ENCODE results near the gene FGF22. TPM values are rescaled to one million over a fixed set of nuclear protein-coding genes. Genes with fewer than 3 reads are reported as not detected.
A peak's percentile ranks its signal among the peaks of the same experiment; 100 is the strongest.

Gene FGF22
- total and polyA plus RNA-seq, 2 donors (not counting 1 experiment from before 2014, with no cell fraction given) = 0.34 to 2.9 TPM

DNA sequence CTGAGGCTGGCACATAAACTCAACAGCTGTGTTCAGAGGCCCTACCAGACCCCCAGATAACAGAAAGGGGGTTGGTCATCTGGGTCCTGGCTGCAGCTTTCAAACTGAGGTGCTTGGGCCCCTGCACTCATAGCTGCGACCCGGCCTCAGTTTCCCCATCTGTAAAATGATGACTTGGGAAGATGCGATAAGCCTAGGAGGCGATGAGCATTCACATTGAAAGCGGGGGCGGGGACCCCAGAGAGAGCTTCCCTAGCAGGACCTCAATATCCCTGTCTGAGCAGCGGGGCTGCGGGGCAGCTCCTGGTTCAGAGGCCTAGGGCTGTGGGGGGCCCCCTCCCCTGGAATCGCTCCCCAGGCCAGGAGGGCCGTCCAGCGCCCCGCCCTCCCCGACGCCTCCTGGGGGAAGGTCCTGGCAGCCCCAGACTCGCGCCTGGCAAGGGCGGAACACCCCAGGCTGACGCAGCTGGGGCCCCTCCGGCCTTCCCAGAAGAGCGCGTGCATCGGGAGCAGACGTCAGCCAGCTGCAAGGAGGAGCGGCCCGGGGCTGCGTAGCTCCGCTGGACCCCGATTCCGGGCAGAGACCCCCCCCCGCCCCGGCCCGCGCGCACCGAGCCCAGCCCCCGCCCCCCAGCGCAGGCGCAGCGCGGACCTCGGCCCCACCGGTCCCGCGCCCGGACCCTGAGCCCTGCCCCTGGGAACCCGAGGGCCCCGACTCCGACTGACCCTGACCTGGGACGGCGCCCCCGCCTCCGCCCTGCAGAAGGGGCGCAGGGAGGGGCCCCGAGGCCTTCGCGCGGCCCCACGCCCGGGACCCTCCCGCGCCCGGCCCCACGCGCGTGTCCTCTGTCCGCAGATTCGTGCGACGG, 40.0 kb downstream of the FGF22 start:
- H3K4me1 ChIP-seq (ENCODE audit: control insufficient read depth in 2 of 2, insufficient read depth in 2 of 2, low read length in 2 of 2) = peaks cover 13 to 26% of the 10 kb centered on the region in 2 donors
- H3K27ac ChIP-seq (ENCODE audit: low read length in 2 of 2) = peak overlapping the region in 1 of 2 donors; percentile 49
- TF ChIP-seq CTCF (IDR thresholded peaks at IDR 0.05) = no peak
- no peak for TF ChIP-seq EZH2 (IDR thresholded peaks at IDR 0.05; ENCODE audit: borderline replicate concordance, insufficient read depth, low read depth, low read length, poor library complexity, severe bottlenecking)
- no peaks in the 10 kb centered on the region for H3K36me3 ChIP-seq (replicated peaks in 1 of 2; ENCODE audit: control extremely low read depth in 1 of 2, control insufficient read depth in 1 of 2, extremely low read depth in 1 of 2, insufficient read depth in 2 of 2, low read length in 1 of 2)
- ATAC-seq (ENCODE audit: low read depth) (no peak), DNase-seq (peak; percentile 68)
- 5% methylated on average over 57 of the region's 69 CpGs for WGBS (ENCODE audit: insufficient coverage)
- POLR2A ChIA-PET = interaction anchor here (0.5 to 0.8 kb wide), 2 partner anchors 242 to 503 kb away, joined by 3 to 6 read pairs; no protein-coding TSS in a partner anchor
- H3K4me3 ChIP-seq (ENCODE audit: control extremely low read depth in 1 of 5, extremely low read depth in 1 of 5, insufficient read depth in 1 of 5, low read depth in 2 of 5, low read length in 4 of 5) = peak overlapping the region in 4 of 5 experiments; percentile 45 to 72 (median 56)
- H3K27me3 ChIP-seq (replicated peaks in 1 of 4; ENCODE audit: control extremely low read depth in 1 of 4, control insufficient read depth in 3 of 4, insufficient read depth in 4 of 4, low read length in 3 of 4) = peaks cover 0 to 28% (median 7%) of the 10 kb centered on the region in 4 experiments
- H3K9ac ChIP-seq (ENCODE audit: low read length) = peak overlapping the region; percentile 71
- Mint-ChIP-seq H3K27me3 (peaks cover 8% of the 10 kb centered on the region), H3K4me1 (peaks cover 12% of the 10 kb centered on the region), H3K27ac (no peak overlapping the region), H3K4me3 (peak overlapping the region; percentile 96), H3K9me3 (ENCODE audit: insufficient read depth) (no peaks in the 10 kb centered on the region)
- H3K79me2 ChIP-seq (ENCODE audit: control insufficient read depth, insufficient read depth, low read length) = no peaks in the 10 kb centered on the region
- CTCF ChIA-PET = interaction anchor here (1.1 to 2.2 kb wide), 2 partner anchors 17 to 95 kb away, joined by 5 to 8 read pairs; partner anchors contain the start of gene RNF126
- peaks cover 0 to 30% (median 0%) of the 10 kb centered on the region in 3 donors for H3K9me3 ChIP-seq (ENCODE audit: control extremely low read depth in 1 of 3, control insufficient read depth in 2 of 3, insufficient read depth in 1 of 3, low read length in 2 of 3)
- intact Hi-C loops (cut with micrococcal nuclease) = loop anchor here (1.0 kb wide), 3 partner anchors 16 to 107 kb away; partner anchors contain the start of genes BSG, POLRMT and RNF126
- peaks cover 19% of the 10 kb centered on the region for H4K20me1 ChIP-seq (ENCODE audit: control insufficient read depth, insufficient read depth, low read length, poor library complexity, severe bottlenecking)
- peak overlapping the region; percentile 71 for H2AFZ ChIP-seq (ENCODE audit: insufficient read depth, low read depth, low read length, poor library complexity, severe bottlenecking)
- peak overlapping the region; percentile 98 for H3K4me2 ChIP-seq (replicated peaks; ENCODE audit: low read depth, low read length, poor library complexity, severe bottlenecking)

Measured in B cell (primary cell).